Inflammatory macrophage treated with lipopolysaccharide for 1 hour (primary cell): ENCODE data around the gene ZFP91.

ENCODE experiments used
- DNase-seq, 2 donors: peaks; one replicate each; pipeline ENCODE4 v3.0.0-alpha.2; 2020 to 2022

Gene ZFP91

DNA sequence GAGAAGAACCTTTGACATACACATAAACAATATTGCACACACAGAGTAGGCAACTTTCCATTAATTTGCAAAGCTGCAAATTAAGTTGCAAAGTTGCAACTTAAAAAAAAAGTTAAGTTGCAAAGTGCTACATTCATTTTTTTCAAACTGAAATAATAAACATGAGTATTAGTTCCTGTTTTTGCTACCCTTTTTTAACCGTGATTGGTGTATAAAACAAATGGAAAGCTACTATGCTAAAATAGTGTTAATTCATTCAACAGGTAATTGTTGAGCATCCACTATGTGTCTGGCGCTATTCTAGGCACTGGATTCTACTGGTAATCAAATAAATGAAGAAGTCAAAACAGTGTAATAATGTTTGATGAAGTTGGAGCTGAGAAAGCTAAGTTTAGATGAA, 8.1 kb downstream of the ZFP91 start:
- no peak for DNase-seq

DNA sequence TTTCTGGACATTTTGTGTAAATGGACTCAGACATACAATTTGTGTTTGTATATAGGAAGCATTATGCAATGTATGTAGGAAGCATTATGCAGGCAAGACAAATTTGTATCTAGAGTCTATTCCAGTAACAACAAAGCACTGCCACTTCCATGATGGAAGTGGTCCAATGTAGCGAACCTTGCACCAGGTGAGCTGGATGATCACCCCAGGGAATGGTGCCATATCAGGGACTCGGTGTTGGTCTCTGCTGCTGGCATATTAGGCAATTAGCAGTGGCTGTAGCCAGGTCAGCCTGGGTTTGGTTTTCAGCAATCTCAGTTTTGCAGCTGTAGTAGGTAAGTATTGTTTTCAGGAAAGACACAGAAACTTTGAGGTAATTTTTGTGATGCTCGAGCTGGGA, 12.8 kb downstream of the ZFP91 start:
- DNase-seq: no peak

DNA sequence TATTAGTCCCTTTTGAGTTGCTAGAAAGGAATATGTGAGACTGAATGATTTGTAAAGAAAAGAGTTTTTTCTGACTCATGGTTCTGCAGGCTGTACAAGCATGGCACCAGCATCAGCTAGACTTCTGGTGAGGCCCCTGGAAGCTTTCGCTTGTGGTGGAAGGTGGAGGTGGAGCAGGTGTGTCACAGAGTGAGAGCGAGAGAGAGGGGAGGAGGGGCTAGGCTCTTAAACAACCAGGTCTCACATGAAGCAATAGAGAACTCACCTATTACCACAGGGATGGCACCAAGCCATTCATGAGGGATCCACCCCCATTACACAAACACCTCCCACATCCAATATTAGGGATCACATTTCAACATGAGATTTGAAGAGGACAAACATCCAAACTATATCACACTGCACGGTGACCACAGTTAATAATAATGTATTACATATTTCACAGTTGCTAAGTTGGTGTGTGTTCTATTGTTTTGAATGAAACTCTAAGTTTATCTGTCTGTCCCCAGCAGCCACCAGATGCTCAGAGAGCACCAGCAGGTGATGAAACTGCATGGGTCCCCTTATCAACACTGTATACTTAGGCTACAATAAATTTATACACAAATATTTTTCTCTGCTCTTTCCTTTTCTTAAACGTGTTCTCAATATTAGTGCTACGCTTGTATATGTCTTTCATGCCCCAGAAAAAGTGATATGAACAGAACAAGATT, 14.1 kb downstream of the ZFP91 start:
- DNase-seq: no peak

- DNase-seq: no peak
Measured at GRCh38 chr11:58594826-58595225, 16.0 kb downstream of the ZFP91 start.

DNA sequence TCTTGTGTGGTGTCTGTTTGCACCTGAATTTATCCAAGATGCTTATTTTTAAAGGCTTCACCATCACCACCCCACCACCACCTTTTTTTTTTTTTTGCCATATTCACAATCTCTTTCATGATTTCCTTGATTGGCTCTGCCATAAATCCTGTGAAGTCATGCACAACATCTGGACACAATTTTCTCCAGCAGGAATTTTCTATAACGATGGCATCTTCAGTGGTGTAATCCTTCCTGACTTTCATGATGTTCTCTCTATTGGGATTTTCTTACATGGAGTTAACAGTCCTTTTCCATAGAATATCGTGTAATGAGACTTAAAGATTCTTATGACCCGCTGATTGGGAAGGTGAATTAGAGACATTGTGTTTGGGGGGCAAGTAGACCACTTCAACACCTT, 17.8 kb downstream of the ZFP91 start:
- no peak for DNase-seq

- no peak for DNase-seq
Measured at GRCh38 chr11:58597486-58598144, 18.8 kb downstream of the ZFP91 start.

DNA sequence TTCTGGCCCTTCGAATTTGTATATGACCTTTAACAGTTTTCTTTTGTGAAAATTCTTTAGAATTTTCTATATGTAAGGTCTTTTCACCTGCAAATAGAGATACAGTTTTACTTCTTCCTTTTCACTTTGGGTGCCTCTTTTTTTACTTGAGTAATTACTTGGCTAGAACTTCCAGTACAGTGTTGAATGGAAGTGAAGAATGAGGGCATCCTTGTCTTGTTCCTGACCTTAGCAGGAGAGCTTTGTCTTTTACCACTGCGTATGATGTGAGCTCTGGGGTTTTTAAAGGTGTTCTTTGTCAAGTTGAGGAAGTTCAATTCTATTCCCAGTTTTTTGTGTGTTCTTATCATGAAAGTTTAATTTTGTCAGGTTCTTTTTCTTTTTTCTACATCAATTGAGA, 21.6 kb downstream of the ZFP91 start:
- no peak for DNase-seq

DNA sequence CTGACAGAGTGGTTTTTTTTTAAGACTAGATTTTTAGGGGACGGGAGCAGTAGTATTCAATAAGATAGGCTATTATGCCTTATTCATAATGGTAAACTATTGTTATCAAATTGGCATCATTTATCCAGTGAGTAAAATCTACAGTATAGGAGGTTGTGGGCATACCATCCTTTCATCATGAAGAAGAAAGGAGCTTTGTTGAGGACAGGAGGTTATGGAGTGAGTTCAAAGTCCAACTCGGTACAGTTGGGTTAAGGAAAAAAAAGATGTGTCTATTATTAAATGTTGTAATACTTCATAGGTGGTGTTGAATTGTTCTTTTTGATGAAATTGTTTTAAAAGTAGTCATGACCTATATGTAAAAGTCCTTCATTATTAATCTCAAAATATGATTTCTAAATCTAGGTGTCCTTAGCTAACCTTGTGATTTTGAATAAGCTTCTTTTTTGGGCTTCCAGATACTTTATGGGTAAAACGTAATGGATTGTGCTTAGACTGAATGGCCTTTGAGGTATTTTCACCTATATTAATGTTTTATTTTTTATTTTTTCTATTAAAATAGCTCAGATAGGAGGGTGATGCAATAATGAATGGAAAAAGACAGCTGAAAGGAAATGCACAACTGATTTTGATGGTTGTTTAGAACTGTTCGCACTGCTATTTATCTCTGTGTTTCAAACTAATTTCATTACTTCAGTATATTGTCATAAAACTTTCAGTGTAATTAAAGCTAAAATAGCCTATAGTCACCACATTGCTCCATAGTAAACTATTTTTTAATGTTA, 28.3 kb downstream of the ZFP91 start:
- no peak for DNase-seq

- DNase-seq: no peak
Measured at GRCh38 chr11:58608331-58608730, 29.5 kb downstream of the ZFP91 start.

DNA sequence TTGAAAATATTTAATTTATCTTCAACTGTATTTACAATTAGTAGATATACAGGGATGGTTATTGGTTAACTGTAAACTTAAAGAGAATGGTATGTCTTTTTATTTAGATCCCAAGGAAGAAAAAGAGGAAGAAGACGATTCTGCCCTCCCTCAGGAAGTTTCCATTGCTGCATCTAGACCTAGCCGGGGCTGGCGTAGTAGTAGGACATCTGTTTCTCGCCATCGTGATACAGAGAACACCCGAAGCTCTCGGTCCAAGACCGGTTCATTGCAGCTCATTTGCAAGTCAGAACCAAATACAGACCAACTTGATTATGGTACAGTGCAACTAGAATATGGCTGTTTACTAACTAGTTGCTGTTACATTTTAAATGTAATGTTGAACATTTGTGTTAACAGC, 30.9 kb downstream of the ZFP91 start:
- peak; percentile 3 to 22 for DNase-seq

DNA sequence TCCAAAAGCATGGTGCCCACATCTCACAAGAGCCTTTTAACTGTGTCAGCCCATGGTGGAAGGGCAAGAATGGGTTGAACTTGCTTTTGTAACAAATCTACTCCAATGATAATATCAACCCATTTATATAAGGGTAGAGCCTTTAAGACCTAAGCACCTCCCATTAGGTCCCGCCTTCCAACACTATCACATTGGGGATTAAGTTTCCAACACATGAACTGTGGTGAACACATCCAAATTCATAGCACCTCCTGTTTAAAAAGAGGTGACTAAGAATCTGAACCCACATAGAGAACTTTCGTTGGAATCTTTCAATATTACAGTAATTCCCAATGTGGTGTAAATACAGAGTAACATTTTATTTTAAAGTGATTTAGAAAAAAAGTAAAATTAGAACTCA, 34.4 kb downstream of the ZFP91 start:
- no peak for DNase-seq

GRCh38 chr11:58615559-58615958, 36.7 kb downstream of the ZFP91 start:
- DNase-seq: no peak

DNA sequence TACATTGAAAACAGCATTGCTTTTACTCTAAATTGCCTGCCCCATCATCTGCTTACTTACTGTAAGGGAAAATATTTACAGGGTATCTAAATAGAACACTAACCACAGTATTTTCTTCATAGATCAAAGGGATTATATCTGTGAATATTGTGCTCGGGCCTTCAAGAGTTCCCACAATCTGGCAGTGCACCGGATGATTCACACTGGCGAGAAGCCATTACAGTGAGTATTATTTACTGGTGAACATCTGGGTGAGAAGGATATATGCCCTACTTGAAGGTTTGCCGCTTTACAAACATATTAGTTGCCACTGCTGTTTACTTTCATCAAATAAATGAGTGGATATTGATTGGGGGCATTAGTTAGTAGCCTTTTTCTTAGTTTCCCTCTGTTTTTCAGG, 37.7 kb downstream of the ZFP91 start:
- DNase-seq: no peak

GRCh38 chr11:58617976-58618557, 39.2 kb downstream of the ZFP91 start:
- no peak for DNase-seq

DNA sequence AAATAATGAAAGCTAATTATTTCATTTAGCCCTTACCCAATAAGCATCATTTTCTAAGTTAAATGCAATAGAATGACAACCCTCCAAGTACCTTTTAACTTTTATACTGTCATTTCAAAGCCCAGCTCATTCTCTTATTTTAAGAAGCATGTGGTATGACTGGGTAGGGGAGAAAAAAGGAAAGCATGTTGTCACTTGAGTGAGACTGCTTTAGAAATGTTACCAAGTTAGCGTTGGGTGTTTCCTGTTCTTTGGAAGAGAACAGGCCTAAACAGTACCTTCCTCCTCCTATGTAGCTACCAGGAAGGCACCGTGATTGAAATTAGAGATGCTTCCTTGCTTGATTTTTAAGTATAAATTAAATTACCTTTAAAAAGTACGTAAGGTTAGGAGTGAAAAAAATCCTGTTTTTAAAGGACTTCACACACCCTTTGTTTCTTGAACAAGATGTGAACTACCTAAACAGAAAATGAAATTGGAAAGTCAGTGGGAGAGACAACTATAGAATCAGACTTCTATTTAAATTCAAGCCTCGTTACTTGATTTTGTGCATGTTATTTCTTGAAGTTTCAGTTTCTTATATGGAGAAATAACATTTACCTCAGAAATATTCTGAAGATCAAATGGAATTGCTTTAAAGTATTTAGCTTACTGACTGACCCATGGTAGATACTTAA, 42.9 kb downstream of the ZFP91 start:
- DNase-seq: no peak

- DNase-seq: no peak
Measured at GRCh38 chr11:58622344-58622743, 43.5 kb downstream of the ZFP91 start, which contains the start of gene CNTF. Gene CNTF (plus strand): TSS chr11:58622665. CDS start chr11:58622753, 88 bp downstream.

DNA sequence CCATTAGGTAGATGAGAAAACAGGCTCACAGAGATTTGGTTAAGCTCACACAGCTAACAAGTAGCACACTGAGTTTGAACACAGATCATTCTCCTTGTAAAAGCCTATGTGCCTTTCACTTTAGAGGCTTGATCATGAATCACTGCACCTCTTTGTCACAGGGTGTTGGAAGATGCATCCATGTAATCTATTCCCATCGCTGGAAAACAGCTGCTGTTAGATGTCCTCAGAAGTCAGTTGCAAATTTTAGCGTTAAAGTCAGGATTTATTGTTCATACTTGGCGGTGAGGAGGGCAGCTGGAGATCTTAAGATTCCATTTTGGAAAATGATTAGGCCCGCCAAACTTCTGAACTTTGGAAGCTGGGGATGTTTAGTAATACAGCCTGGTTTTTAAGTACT, 46.2 kb downstream of the ZFP91 start:
- no peak for DNase-seq

- DNase-seq: no peak
Measured at GRCh38 chr11:58625826-58626460, 47.1 kb downstream of the ZFP91 start.

DNA sequence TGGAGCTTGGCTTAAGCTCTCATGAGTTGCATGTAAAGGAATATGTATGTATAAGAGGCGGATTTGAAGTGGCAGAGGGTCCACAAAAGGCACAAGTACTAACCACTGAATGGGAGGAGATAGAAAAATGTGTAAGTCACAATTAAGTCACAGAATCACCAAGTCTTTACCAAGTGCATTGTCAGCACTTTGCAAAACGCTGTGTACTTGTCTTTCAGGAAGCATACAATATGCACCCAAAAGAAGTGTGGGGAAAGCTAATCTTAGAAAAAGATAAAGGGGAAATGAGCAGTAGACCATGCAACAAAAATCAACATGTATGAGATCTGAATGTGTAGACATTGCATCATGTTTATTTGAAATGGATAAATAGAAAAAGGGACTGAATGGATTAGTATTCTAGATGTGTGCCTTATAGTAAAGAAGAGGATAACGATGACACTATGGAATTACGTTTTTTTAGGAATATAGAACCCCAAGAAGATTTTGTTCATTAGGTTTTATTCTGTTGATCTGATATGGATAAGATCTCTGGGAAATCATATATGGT, 48.1 kb downstream of the ZFP91 start:
- DNase-seq: no peak

DNA sequence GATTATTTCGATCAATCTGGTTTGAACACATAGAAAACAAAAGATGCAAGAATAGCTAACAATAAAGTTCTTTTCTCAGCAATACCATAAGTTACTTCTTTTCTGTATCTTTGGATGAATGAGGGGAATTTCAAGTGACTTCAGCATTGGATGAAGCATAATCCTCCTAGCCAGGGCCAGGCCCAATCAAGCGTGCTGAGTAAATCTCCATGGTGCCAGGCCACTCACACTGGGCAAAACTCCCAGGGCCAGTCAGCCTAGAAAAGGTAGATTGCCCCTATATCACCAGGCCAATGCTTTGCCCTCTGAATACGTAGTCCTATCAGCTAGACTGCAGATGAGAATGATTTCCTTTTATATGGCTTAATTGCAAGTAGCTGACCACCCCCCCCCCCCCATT, 49.6 kb downstream of the ZFP91 start:
- DNase-seq: no peak

- DNase-seq: peak; percentile 35 to 37
Measured at GRCh38 chr11:58629857-58630256, 51.0 kb downstream of the ZFP91 start.

DNA sequence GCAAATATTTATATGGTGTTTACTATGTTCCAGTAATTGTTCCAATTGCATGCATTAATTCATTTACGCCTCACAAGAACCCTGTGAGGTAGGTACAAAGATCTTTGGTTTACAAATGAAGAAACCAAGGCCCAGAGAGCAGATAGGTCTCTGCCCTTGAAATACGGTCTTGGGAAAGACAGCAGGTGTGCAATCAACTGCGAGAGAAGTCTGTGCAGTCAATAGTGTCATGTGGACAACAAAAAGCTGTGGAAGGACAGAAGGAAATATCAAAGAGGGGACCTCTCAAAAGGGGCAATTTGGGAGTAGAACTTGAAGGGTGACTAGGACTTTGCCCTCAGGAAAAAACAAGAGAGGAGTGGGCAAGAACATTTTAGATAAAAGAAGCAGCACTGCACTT, 52.5 kb downstream of the ZFP91 start:
- DNase-seq: no peak
